GF-D8 (cell line): ENCODE measurements around the gene ENHO.
"Not testable (repeated sequence)": the region's sequence is repeated elsewhere in the genome, so short reads cannot be mapped to it uniquely, and the experiment has no call there.

Experiments
- DNase-seq: peaks from one replicate; lab custom pipeline; 2025; lab: John Stamatoyannopoulos, UW

Gene ENHO

DNA sequence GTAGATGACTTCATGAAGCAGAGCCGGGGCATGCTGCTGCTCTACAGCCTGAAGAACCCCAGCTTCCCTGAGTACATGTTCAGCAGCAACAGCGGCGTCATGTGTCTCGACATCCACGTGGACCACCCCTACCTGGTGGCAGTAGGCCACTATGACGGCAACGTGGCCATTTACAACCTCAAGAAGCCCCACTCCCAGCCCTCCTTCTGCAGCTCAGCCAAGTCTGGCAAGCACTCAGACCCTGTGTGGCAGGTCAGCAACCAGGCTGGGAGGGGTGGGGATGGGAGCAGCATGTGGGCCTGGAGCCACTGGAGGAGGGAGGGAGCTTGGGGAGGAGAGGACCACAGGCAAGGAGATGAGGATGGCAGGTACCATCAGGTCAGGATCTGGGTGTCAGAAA is 16.2 kb downstream of the ENHO start:
- no peak for DNase-seq

DNA sequence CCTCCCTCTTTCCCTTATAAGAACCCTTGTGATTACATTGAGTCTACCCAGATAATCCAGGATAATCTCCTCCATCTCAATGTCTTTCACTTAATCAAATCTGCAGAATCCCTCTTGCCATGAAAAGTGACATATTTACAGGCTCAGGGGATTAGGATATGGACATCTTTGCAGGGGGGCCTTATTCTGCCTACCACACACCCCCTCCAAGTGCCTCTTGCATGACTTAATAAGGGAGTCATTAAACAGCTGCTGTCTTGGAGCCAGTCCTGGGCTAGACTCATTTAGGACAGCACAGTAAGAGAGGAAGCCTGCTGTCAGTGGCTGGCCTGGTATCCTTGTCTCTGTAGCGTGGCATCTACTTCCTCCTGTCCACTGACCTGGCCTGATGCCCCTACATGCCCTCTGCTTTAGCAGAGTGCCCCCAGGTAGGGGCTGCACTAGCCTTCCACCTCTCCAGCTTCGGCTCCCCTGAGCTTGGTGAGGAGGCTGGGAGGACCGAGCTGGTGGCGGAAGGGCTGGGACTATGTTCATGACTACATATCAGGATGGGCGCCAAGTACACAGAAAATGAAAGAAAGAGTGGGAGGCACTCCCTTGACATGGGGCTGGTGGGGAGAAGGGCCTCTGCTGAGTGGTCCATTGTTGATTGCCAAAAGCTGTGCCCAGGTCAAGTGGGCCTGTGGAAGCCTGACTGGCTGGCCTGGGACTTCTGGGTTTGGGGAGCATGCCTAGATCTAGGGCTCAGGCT is 17.2 kb downstream of the ENHO start:
- DNase-seq, result no peak

- DNase-seq, result no peak
Observed at GRCh38 chr9:34503406-34503805, 19.4 kb downstream of the ENHO start.

GRCh38 chr9:34502891-34503290 is 19.9 kb downstream of the ENHO start:
- DNase-seq, result no peak

GRCh38 chr9:34502471-34502870 is 20.3 kb downstream of the ENHO start:
- DNase-seq, result no peak

GRCh38 chr9:34501889-34502425 is 20.8 kb downstream of the ENHO start:
- DNase-seq, result no peak

DNA sequence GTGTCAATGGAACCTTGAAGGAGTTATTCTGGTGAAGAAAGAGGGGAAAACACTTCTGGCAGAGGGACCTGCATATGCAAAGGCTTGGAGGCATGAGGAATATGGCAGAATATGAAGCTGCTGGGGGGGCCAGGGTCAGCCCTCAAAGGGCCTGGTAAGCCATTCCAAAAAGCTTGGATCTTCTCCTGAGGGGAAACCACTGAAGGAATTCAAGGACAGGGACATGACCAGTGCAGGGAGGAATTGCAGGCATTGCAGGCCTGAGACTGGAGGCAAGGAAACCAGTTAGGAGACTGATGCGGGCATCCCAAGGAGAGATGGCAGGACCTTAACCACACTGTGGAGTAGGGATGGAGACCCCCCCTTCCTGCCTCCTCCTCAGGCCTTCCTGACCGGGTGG is 21.4 kb downstream of the ENHO start:
- no peak for DNase-seq

DNA sequence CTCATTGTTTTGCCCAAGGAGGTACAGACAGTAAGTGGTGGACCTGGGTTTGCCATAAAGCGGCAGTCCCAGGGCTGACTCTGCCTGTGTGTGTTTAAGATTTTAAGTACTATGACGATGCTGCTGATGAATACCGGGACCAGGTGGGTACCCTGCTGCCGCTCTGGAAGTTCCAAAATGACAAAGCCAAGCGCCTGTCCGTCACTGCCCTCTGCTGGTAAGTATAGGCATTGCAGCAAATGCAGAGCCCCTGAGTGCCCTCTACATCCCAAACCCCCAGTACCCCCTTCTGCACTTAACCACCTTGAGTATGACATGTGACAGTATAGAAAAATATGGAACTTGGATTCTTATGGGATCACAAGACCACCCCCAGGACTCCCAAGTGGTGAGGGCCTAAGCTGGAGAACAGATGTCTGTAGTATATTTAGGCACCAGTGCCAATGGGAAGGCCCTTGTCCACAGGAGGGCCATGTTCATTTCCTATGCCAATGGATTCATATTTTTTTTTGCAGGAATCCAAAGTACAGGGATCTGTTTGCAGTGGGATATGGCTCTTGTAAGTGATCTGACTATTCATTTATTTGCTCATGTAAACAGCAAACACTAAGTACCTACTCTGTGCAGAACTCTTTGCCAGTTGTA is 22.0 kb downstream of the ENHO start:
- no peak for DNase-seq

DNA sequence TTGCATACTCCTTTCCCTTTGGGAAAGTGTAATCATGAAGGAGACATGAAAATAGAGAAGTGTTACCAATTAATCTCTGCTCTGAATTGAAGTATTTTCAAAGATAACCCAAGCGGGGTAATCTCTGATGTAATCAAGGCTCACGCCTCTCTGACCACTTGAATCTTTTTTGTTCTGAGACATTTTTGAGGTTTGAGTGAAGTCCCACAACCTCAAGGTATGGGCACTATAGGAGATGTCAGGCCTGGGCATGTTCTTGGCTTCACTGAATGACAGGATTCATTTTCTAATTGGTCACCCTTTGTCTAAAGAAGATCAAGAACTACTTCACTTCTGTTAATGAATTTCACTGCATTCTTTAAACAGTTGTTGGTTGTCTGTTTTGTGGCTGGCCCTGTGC is 23.7 kb downstream of the ENHO start:
- no peak for DNase-seq

DNA sequence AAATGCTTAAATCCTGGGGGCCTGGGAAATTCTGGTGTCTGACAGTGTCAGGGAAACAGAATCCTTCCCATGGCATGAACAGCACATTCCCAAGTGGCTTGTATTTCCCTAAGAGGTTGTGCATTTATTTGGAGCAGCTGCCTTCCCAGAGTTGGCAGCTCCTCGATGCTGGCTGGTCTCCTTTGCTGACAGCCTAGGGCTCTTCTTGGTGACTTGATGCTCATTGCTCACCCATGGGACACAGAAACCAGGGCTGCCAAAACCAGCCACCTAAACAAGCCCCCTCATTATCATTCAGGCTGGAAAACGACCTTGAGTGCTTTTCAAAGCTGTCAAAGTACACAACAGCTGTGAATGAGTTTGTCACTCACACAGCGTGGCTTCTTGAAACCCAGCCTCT is 24.2 kb downstream of the ENHO start:
- no peak for DNase-seq

- DNase-seq, result no peak
Observed at GRCh38 chr9:34496149-34496712, 26.6 kb downstream of the ENHO start.

DNA sequence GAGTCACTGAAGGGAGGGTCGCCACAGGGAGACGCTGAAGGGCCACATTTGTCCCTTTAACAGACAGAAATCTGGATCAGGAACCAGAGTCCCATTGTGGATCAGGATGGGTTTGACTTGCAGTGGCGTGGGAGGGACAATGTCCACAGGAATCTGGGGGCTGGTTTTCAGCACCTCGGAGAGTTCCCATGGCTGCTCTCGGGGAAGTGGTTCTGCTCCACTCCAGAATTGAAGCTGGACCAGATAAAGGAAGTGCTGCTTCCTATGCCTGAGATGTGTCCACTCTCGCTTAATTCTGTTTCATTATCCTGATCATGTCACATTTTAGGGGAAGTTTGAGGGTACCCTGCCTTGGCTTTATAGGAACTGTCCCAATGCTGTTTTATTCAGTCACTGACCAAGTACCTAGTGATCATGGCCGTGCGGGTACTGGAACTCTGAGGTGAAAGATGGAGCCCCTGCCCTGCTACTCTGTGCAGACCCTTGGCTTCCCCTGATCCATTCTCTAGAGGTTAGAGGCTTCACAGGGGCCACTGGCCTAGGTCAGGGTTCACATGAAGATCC is 28.7 kb downstream of the ENHO start:
- DNase-seq, result no peak

DNA sequence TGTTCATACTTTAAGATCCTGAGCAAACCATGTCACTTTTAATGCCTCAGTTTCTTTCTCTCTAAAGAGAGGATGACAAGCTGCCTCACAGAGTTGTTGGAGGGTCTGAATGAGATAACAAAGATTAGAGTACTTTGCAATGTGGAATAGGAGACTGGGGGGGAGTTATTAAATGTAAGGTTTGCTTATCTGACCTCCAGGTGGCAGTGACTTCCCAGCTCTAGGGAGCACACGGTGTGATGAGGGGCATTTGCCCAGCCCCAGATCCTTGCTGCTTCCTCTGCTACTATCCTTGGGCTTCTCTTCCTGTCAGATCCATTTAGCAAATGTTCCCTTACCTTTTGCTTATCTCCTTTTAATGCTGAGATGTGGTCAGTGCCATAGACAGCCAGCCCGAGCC is 30.7 kb downstream of the ENHO start:
- no peak for DNase-seq

DNA sequence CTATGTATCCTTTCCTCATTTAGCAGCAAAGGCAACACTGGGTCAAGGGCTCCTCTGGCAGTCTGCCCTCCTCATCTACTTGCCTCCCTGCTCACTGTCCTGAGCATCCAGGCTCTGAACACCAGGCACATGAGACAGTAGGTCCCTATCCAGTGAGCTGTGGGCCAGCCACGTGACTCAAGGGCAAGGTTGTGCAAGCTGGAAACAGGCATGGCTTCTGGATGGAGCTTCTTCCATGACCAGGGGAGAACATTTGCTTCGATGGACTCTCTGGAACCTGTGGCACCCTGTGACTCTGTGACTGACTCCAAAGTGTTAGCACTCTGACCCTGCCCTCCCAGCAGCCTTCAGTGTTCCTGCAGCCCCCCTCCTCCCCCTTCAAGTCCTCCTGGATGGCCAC is 31.2 kb downstream of the ENHO start:
- DNase-seq, result no peak

GRCh38 chr9:34490760-34491159 is 32.0 kb downstream of the ENHO start:
- no peak for DNase-seq

GRCh38 chr9:34490360-34490759 is 32.4 kb downstream of the ENHO start:
- DNase-seq, result no peak

DNA sequence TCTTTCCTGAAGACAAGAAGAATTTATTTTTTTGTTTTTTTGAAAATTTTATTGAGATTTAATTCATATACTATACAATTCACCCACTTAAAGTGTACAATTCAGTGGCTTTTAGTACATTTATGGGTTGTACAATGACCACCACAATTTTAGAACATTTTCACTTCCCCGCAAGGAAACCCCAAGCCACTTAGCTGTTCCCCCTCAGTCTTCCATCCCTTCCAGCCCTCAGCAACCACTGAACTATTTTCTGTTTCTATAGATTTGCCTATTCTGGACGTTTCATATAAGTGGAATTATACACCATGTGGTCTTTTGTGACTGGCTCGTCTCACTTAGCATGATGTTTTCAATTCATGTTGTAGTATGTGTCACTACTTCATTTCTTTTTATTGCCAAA is 36.2 kb downstream of the ENHO start:
- no peak for DNase-seq

DNA sequence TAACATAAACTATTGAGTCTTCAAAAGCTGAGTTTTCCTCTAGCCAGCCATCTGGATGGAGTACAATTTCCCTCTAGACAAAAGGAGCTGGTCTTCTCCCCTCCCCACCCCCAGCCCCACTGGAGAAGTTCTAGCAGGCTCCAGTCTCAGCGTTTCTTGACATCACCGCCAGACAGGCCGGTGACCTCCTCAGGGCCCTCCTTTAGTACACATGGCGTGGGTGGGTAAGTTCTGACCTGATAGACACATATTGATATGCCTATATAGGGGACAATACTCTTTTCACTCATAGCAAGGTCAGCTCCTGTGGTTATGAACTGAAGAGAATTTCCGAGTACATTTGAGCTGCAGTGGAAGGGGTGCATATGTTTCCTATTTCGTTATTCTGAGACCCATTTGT is 37.0 kb downstream of the ENHO start:
- no peak for DNase-seq

GRCh38 chr9:34484678-34485077 is 38.1 kb downstream of the ENHO start:
- no peak for DNase-seq

DNA sequence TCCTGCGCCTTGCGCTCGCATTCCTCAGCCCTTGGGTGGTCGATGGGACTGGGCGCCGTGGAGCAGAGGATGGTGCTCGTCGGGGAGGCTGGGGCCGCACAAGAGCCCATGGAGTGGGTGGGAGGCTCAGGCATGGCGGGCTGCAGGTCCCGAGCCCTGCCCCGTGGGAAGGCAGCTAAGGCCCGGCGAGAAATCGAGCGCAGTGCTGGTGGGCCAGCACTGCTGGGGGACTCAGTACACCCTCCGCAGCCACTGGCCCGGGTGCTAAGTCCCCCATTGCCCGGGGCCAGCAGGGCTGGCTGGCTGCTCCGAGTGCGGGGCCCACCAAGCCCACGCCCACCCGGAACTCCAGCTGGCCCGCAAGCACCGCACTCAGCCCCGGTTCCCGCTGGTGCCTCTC is 40.0 kb downstream of the ENHO start:
- DNase-seq, result not testable (repeated sequence)

GRCh38 chr9:34481620-34482019 is 41.2 kb downstream of the ENHO start:
- not testable (repeated sequence) for DNase-seq

DNA sequence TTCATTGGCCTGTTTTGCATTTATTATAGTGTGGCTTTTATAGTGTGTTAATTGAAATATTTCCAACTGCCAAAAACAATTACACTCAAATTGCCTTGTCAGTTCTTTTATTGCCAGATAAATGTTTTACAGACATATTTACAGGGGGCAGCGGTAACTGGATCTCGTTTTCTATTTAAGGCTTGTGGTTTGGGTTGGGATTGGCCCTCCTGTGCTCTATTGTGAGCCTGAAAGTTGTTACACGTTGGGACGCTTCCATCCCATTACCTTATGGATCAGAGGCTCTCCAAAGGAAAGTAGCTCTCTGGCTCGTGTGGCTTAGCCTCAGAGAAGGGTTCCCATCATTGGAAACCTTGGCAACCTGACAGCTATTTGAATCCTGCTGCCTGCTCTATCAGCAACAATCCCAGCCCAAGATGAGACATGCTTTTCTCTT is 43.3 kb downstream of the ENHO start:
- no peak for DNase-seq

DNA sequence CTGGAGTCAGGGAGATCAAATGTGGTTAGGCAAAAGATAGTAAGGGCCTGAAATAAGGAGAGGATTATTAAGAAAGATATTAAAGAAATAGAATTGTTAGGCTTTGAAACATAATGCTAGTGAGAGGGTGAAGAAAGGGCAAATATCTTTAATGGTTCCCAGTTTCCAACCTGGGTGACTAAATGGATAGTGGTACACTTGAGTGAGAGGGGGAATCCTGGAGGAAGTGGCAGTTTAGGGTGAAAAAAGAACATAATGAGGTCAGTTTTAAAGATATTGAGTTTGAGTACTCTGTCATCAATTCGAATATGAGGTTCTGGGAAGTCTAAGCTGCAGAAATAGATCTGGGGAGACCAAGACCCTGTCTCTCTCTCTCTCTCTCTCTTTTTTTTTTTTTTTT is 45.2 kb downstream of the ENHO start:
- DNase-seq, result no peak
